Measurements from ENCODE around the gene AMH. TPM values are rescaled to one million over a fixed set of nuclear protein-coding genes. Genes with fewer than 3 reads are reported as not detected.

AMH gene
- total and polyA plus RNA-seq, 4 donors: 0.08 to 0.59 (median 0.47) TPM; not detected in 1

GRCh38 chr19:2202366-2202765 lies 46.8 kb upstream of the AMH start:
- Histone ChIP-seq H3K9ac (ENCODE audit: low read depth in 1 of 2, low read length in 2 of 2) (no peak overlapping the region), H3K4me3 (ENCODE audit: low read depth in 1 of 3, low read length in 3 of 3) (no peak overlapping the region), H3K36me3 (ENCODE audit: control insufficient read depth in 4 of 4, insufficient read depth in 3 of 4, low read depth in 1 of 4, low read length in 3 of 4) (peaks cover 0 to 40% (median 12%) of the 10 kb centered on the region in 4 donors), H3K4me1 (ENCODE audit: control insufficient read depth in 4 of 4, insufficient read depth in 4 of 4, low read length in 3 of 4) (no peaks in the 10 kb centered on the region), H3K27me3 (ENCODE audit: control insufficient read depth in 4 of 4, insufficient read depth in 4 of 4, low read length in 3 of 4) (no peaks in the 10 kb centered on the region), H3K9me3 (ENCODE audit: control insufficient read depth in 4 of 4, low read length in 3 of 4) (no peaks in the 10 kb centered on the region), H3K27ac (ENCODE audit: low read depth in 1 of 2, low read length in 2 of 2) (no peak overlapping the region)
- TF ChIP-seq HNF4A (conservative IDR thresholded peaks at IDR 0.05) (no peak), HNF4G (IDR thresholded peaks at IDR 0.05) (no peak), ATF3 (IDR thresholded peaks at IDR 0.05) (no peak), JUND (IDR thresholded peaks at IDR 0.05) (no peak), SP1 (IDR thresholded peaks at IDR 0.05) (no peak), EGR1 (IDR thresholded peaks at IDR 0.05; ENCODE audit: low read depth in 2 of 2) (no peak), ZBTB33 (IDR thresholded peaks at IDR 0.05) (no peak), REST (IDR thresholded peaks at IDR 0.05) (no peak), NR2F2 (IDR thresholded peaks at IDR 0.05) (no peak), CTCF (IDR thresholded peaks at IDR 0.05; ENCODE audit: low read depth, low read length, missing input control) (no peak), FOXA1 (IDR thresholded peaks at IDR 0.05) (no peak), GABPA (IDR thresholded peaks at IDR 0.05 in 1 of 2, conservative IDR thresholded peaks at IDR 0.05 in 1 of 2) (no peak), YY1 (IDR thresholded peaks at IDR 0.05) (no peak), RAD21 (IDR thresholded peaks at IDR 0.05) (no peak), TAF1 (conservative IDR thresholded peaks at IDR 0.05) (no peak)
- TF ChIP-seq, protein P1, sequence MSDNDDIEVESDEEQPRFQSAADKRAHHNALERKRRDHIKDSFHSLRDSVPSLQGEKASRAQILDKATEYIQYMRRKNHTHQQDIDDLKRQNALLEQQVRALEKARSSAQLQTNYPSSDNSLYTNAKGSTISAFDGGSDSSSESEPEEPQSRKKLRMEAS (IDR thresholded peaks at IDR 0.05): no peak
- 93% methylated on average over 15 of the region's 15 CpGs for WGBS
- DNase-seq (ENCODE audit: low spot score): no peak

DNA sequence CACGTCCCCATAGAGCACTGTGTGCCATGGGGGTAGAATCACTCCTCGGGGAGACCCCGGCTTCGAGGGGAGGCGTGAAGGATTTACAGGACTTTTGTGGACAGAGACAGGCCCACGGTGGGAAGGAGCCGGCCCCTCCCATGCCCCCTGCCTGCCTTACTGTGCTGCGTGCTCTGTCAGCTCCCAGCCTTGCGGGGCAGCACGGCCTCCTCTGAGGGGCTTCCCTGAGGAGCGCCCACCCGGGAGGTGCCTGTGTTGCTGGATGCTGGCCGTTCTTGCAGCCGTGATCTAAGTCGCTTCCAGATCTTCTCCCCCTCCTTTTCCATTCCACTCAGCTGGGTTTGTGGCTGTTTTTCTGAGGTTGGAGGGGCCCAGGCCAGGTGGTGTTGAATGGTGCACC lies 42.1 kb upstream of the AMH start:
- Histone ChIP-seq H3K9ac (ENCODE audit: low read depth in 1 of 2, low read length in 2 of 2) (no peak overlapping the region), H3K4me1 (ENCODE audit: control insufficient read depth in 4 of 4, insufficient read depth in 4 of 4, low read length in 3 of 4) (peaks cover 0 to 1% (median 0%) of the 10 kb centered on the region in 4 donors), H3K36me3 (ENCODE audit: control insufficient read depth in 4 of 4, insufficient read depth in 3 of 4, low read depth in 1 of 4, low read length in 3 of 4) (peaks cover 8 to 56% (median 17%) of the 10 kb centered on the region in 4 donors), H3K4me3 (ENCODE audit: low read depth in 1 of 3, low read length in 3 of 3) (no peak overlapping the region), H3K27ac (ENCODE audit: low read depth in 1 of 2, low read length in 2 of 2) (no peak overlapping the region), H3K27me3 (ENCODE audit: control insufficient read depth in 4 of 4, insufficient read depth in 4 of 4, low read length in 3 of 4) (no peaks in the 10 kb centered on the region), H3K9me3 (ENCODE audit: control insufficient read depth in 4 of 4, low read length in 3 of 4) (no peaks in the 10 kb centered on the region)
- 97% methylated on average over 15 of the region's 15 CpGs for WGBS
- DNase-seq (ENCODE audit: low spot score): no peak
- TF ChIP-seq HNF4A (conservative IDR thresholded peaks at IDR 0.05): no peak
- TF ChIP-seq RXRA (IDR thresholded peaks at IDR 0.05): no peak
- no peak for TF ChIP-seq FOXA1 (IDR thresholded peaks at IDR 0.05)
- no peak for TF ChIP-seq EGR1 (IDR thresholded peaks at IDR 0.05; ENCODE audit: low read depth in 2 of 2)
- no peak for TF ChIP-seq REST (IDR thresholded peaks at IDR 0.05)
- TF ChIP-seq JUND (IDR thresholded peaks at IDR 0.05): no peak
- TF ChIP-seq SP1 (IDR thresholded peaks at IDR 0.05): no peak
- TF ChIP-seq GABPA (IDR thresholded peaks at IDR 0.05 in 1 of 2, conservative IDR thresholded peaks at IDR 0.05 in 1 of 2): no peak
- no peak for TF ChIP-seq ZBTB33 (IDR thresholded peaks at IDR 0.05)
- no peak for TF ChIP-seq TAF1 (conservative IDR thresholded peaks at IDR 0.05)
